ENCODE data around the gene TSHZ2.
"Not testable (repeated sequence)": the region's sequence is repeated elsewhere in the genome, so short reads cannot be mapped to it uniquely, and the experiment has no call there.

TSHZ2 gene

GRCh38 chr20:53071833-53072232 lies 99.7 kb downstream of the TSHZ2 start:
- DNase-seq, result no peak

- no peak for DNase-seq
Observed at GRCh38 chr20:53072923-53073579, 100.9 kb downstream of the TSHZ2 start.

GRCh38 chr20:53073636-53074415 lies 101.7 kb downstream of the TSHZ2 start:
- no peak for DNase-seq

GRCh38 chr20:53074811-53075314 lies 102.7 kb downstream of the TSHZ2 start:
- no peak for DNase-seq

GRCh38 chr20:53076668-53077067 lies 104.5 kb downstream of the TSHZ2 start:
- DNase-seq, result no peak

- DNase-seq, result no peak
Observed at GRCh38 chr20:53077373-53078205, 105.4 kb downstream of the TSHZ2 start.

GRCh38 chr20:53078761-53079160 lies 106.6 kb downstream of the TSHZ2 start:
- DNase-seq, result no peak

- no peak for DNase-seq
Observed at GRCh38 chr20:53079261-53079691, 107.1 kb downstream of the TSHZ2 start.

GRCh38 chr20:53079828-53080686 lies 107.9 kb downstream of the TSHZ2 start:
- no peak for DNase-seq

GRCh38 chr20:53080687-53080962 lies 108.5 kb downstream of the TSHZ2 start:
- DNase-seq, result no peak

- DNase-seq, result no peak
Observed at GRCh38 chr20:53080969-53081871, 109.1 kb downstream of the TSHZ2 start.

GRCh38 chr20:53081916-53082863 lies 110.0 kb downstream of the TSHZ2 start:
- no peak for DNase-seq

- DNase-seq, result no peak
Observed at GRCh38 chr20:53083411-53083810, 111.3 kb downstream of the TSHZ2 start.

GRCh38 chr20:53084408-53084997 lies 112.3 kb downstream of the TSHZ2 start:
- no peak for DNase-seq

- DNase-seq, result no peak
Observed at GRCh38 chr20:53085720-53086119, 113.6 kb downstream of the TSHZ2 start.

GRCh38 chr20:53087037-53087777 lies 115.0 kb downstream of the TSHZ2 start:
- no peak for DNase-seq

- DNase-seq, result no peak
Observed at GRCh38 chr20:53088786-53089185, 116.6 kb downstream of the TSHZ2 start.

- not testable (repeated sequence) for DNase-seq
Observed at GRCh38 chr20:53089851-53090250, 117.7 kb downstream of the TSHZ2 start.

- DNase-seq, result no peak
Observed at GRCh38 chr20:53091789-53092188, 119.6 kb downstream of the TSHZ2 start.
